GM21515 (cell line): ENCODE measurements around the gene THBS1.

Source experiments
- ATAC-seq: cut with Tn5 transposase; IDR thresholded peaks from one replicate; pipeline ENCODE4 v1.9.1; 2021; ENCODE audit not compliant: unreplicated experiment

THBS1 gene

GRCh38 chr15:39580485-39581241 lies at the start of gene THBS1:
Gene THBS1 (plus strand): TSS chr15:39581079. CDS start chr15:39581858, 779 bp downstream.
- ATAC-seq: peak; percentile 15

GRCh38 chr15:39534996-39535395 lies 45.9 kb upstream of the THBS1 start:
- no peak for ATAC-seq

GRCh38 chr15:39535466-39535865 lies 45.4 kb upstream of the THBS1 start:
- ATAC-seq: no peak

- ATAC-seq: no peak
Observed at GRCh38 chr15:39538936-39539335, 41.9 kb upstream of the THBS1 start.

GRCh38 chr15:39539466-39539865 lies 41.4 kb upstream of the THBS1 start:
- no peak for ATAC-seq

GRCh38 chr15:39539973-39540558 lies 40.8 kb upstream of the THBS1 start:
- no peak for ATAC-seq

GRCh38 chr15:39542385-39543065 lies 38.4 kb upstream of the THBS1 start:
- ATAC-seq: no peak

- ATAC-seq: no peak
Observed at GRCh38 chr15:39543651-39544050, 37.2 kb upstream of the THBS1 start.

- ATAC-seq: no peak
Observed at GRCh38 chr15:39546842-39547241, 34.0 kb upstream of the THBS1 start.

- ATAC-seq: no peak
Observed at GRCh38 chr15:39548561-39548960, 32.3 kb upstream of the THBS1 start.

- no peak for ATAC-seq
Observed at GRCh38 chr15:39549912-39550311, 31.0 kb upstream of the THBS1 start.

- no peak for ATAC-seq
Observed at GRCh38 chr15:39551476-39551875, 29.4 kb upstream of the THBS1 start.

GRCh38 chr15:39552556-39552955 lies 28.3 kb upstream of the THBS1 start:
- no peak for ATAC-seq

- ATAC-seq: no peak
Observed at GRCh38 chr15:39553947-39554693, 26.8 kb upstream of the THBS1 start.

- no peak for ATAC-seq
Observed at GRCh38 chr15:39554746-39555387, 26.0 kb upstream of the THBS1 start.

GRCh38 chr15:39555885-39556284 lies 25.0 kb upstream of the THBS1 start:
- no peak for ATAC-seq

- ATAC-seq: no peak
Observed at GRCh38 chr15:39556461-39556860, 24.4 kb upstream of the THBS1 start.

GRCh38 chr15:39558421-39558820 lies 22.5 kb upstream of the THBS1 start:
- ATAC-seq: no peak

GRCh38 chr15:39564972-39565665 lies 15.8 kb upstream of the THBS1 start:
- no peak for ATAC-seq

GRCh38 chr15:39565851-39566250 lies 15.0 kb upstream of the THBS1 start:
- ATAC-seq: no peak
